Measurements from ENCODE around the gene MRPL52. TPM values are rescaled to one million over a fixed set of nuclear protein-coding genes. Genes with fewer than 3 reads are reported as not detected.

MRPL52 gene
- total and polyA plus RNA-seq, 10 of the 15 experiments (the other 5 are each of a cell fraction or from before 2014, with no cell fraction given): 51.7 to 541 (median 142) TPM

DNA sequence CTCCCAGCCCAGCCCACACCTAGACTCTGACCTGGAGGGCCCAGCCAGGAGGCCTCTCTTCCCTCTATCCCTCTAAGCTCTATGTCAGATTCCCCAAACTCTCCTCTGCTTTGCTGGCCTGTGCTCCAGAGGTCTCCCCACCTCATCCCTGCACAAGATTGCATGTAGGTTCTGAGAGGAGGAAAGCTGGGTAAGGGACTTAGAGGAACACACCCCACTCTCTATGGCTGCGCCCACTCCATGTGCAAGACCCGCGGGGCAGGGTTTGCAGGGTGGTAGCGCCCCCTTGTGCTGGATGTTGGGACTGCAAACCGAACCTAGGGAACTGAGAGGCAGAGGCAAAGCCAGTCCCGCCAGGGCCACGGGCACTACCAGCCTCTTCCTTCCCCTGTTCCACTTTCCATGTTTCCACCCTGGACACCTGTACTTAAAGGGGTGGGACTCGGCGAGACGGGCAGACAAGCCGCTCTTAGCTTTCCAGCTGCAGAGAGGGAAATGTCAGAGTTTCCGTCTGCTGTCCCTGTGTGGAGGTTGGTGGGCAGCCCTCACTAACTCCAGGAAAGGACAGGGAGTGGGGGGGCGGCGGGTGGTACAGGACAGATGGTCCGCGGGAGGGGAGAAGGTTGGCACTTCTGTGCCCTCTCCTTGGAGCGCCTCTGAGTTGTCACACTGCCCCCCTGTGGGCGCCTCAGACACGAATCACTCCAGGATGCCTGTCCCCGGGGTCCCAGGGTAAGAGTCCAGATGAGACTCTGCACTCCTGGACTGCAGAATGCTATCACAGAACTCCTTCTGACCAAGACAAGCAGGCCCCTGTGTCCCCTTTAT lies 23.5 kb downstream of the MRPL52 start (continued):
- TF ChIP-seq MEF2B (IDR thresholded peaks at IDR 0.05; ENCODE audit: partially characterized antibody, poor library complexity, severe bottlenecking) (no peak), NFXL1 (IDR thresholded peaks at IDR 0.05; ENCODE audit: borderline replicate concordance) (no peak), MYB (IDR thresholded peaks at IDR 0.05; ENCODE audit: borderline replicate concordance, low read depth, low read length) (no peak), RBBP5 (conservative IDR thresholded peaks at IDR 0.05) (no peak), BMI1 (IDR thresholded peaks at IDR 0.05; ENCODE audit: borderline replicate concordance) (no peak), FOS (IDR thresholded peaks at IDR 0.05; ENCODE audit: borderline replicate concordance, extremely low read depth, insufficient read length) (no peak), CBX3 (IDR thresholded peaks at IDR 0.05; ENCODE audit: borderline replicate concordance, low read depth) (no peak), NRF1 (conservative IDR thresholded peaks at IDR 0.05; ENCODE audit: low read depth, low read length) (no peak), MEF2A (IDR thresholded peaks at IDR 0.05; ENCODE audit: insufficient read depth, low read depth, low read length) (no peak), JUND (IDR thresholded peaks at IDR 0.05; ENCODE audit: low read depth, low read length) (no peak), ZNF274 (IDR thresholded peaks at IDR 0.05; ENCODE audit: insufficient read depth, insufficient read length) (no peak), SPI1 (IDR thresholded peaks at IDR 0.05; ENCODE audit: borderline replicate concordance, insufficient read depth, low read depth, low read length) (peak; percentile 31; the same call in 1 of the 2 replicates), ZNF384 (IDR thresholded peaks at IDR 0.05; ENCODE audit: borderline replicate concordance, low read depth, low read length) (no peak), DPF2 (IDR thresholded peaks at IDR 0.05) (peak; percentile 78; the same call in 1 of the 2 replicates), LARP7 (IDR thresholded peaks at IDR 0.05) (peak; percentile 78; the same call in 1 of the 2 replicates), RAD21 (IDR thresholded peaks at IDR 0.05; ENCODE audit: insufficient read depth, low read depth, low read length) (peak; percentile 98)
- TF ChIP-seq, protein P1, sequence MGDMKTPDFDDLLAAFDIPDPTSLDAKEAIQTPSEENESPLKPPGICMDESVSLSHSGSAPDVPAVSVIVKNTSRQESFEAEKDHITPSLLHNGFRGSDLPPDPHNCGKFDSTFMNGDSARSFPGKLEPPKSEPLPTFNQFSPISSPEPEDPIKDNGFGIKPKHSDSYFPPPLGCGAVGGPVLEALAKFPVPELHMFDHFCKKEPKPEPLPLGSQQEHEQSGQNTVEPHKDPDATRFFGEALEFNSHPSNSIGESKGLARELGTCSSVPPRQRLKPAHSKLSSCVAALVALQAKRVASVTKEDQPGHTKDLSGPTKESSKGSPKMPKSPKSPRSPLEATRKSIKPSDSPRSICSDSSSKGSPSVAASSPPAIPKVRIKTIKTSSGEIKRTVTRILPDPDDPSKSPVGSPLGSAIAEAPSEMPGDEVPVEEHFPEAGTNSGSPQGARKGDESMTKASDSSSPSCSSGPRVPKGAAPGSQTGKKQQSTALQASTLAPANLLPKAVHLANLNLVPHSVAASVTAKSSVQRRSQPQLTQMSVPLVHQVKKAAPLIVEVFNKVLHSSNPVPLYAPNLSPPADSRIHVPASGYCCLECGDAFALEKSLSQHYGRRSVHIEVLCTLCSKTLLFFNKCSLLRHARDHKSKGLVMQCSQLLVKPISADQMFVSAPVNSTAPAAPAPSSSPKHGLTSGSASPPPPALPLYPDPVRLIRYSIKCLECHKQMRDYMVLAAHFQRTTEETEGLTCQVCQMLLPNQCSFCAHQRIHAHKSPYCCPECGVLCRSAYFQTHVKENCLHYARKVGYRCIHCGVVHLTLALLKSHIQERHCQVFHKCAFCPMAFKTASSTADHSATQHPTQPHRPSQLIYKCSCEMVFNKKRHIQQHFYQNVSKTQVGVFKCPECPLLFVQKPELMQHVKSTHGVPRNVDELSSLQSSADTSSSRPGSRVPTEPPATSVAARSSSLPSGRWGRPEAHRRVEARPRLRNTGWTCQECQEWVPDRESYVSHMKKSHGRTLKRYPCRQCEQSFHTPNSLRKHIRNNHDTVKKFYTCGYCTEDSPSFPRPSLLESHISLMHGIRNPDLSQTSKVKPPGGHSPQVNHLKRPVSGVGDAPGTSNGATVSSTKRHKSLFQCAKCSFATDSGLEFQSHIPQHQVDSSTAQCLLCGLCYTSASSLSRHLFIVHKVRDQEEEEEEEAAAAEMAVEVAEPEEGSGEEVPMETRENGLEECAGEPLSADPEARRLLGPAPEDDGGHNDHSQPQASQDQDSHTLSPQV (IDR thresholded peaks at IDR 0.05): peak; percentile 20; the same call in 1 of the 2 replicates
- TF ChIP-seq, protein P2, sequence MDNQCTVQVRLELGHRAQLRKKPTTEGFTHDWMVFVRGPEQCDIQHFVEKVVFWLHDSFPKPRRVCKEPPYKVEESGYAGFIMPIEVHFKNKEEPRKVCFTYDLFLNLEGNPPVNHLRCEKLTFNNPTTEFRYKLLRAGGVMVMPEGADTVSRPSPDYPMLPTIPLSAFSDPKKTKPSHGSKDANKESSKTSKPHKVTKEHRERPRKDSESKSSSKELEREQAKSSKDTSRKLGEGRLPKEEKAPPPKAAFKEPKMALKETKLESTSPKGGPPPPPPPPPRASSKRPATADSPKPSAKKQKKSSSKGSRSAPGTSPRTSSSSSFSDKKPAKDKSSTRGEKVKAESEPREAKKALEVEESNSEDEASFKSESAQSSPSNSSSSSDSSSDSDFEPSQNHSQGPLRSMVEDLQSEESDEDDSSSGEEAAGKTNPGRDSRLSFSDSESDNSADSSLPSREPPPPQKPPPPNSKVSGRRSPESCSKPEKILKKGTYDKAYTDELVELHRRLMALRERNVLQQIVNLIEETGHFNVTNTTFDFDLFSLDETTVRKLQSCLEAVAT (IDR thresholded peaks at IDR 0.05): peak; percentile 70; the same call in 1 of the 2 replicates
- TF ChIP-seq, protein P3, sequence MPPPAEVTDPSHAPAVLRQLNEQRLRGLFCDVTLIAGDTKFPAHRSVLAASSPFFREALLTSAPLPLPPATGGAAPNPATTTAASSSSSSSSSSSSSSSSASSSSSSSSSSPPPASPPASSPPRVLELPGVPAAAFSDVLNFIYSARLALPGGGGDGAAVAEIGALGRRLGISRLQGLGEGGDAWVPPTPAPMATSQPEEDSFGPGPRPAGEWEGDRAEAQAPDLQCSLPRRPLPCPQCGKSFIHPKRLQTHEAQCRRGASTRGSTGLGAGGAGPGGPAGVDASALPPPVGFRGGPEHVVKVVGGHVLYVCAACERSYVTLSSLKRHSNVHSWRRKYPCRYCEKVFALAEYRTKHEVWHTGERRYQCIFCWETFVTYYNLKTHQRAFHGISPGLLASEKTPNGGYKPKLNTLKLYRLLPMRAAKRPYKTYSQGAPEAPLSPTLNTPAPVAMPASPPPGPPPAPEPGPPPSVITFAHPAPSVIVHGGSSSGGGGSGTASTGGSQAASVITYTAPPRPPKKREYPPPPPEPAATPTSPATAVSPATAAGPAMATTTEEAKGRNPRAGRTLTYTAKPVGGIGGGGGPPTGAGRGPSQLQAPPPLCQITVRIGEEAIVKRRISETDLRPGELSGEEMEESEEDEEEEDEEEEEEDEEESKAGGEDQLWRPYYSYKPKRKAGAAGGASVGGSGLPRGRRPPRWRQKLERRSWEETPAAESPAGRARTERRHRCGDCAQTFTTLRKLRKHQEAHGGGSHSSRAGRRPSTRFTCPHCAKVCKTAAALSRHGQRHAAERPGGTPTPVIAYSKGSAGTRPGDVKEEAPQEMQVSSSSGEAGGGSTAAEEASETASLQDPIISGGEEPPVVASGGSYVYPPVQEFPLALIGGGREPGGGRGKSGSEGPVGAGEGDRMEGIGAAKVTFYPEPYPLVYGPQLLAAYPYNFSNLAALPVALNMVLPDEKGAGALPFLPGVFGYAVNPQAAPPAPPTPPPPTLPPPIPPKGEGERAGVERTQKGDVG (CRISPR knock-in tag; IDR thresholded peaks at IDR 0.05): no peak
- TF ChIP-seq, protein P4, sequence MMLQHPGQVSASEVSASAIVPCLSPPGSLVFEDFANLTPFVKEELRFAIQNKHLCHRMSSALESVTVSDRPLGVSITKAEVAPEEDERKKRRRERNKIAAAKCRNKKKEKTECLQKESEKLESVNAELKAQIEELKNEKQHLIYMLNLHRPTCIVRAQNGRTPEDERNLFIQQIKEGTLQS (IDR thresholded peaks at IDR 0.05; ENCODE audit: borderline replicate concordance, extremely low read depth, low read depth, low read length): no peak
